Measurements from ENCODE around the gene ITSN2. TPM values are rescaled to one million over a fixed set of nuclear protein-coding genes. Genes with fewer than 3 reads are reported as not detected.

The ITSN2 gene
- total and polyA plus RNA-seq, 2 of the 8 experiments (the other 6 are each of a cell fraction or from before 2014, with no cell fraction given) = 9.3 to 17.0 TPM

DNA sequence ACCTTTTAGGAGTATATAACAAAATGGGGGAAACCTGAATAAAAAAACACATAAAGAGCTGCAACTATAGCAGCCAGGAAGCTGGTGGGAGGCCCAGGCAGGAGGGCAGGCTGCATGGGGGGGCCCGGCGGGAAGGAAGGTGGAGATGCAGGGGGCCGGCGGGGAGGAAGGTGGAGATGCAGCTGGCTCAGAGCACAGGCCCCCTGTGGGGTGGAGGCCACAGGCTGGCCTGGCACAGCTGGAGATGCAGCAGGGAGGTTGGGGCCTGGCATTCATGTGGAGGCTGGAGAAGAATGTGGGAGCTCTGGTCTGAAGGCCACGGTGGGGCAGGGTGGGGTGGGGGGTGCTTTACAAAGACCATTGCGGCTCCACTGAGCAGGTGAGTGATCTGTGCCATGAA, 154.1 kb downstream of the ITSN2 start (continued):
- TF ChIP-seq KDM1A (IDR thresholded peaks at IDR 0.05; ENCODE audit: borderline replicate concordance, low read length) = no peak
- TF ChIP-seq MAFK (IDR thresholded peaks at IDR 0.05; ENCODE audit: low read depth, low read length) = no peak
- TF ChIP-seq CREB1 (IDR thresholded peaks at IDR 0.05) = no peak
- no peak for TF ChIP-seq SIX5 (IDR thresholded peaks at IDR 0.05; ENCODE audit: low read depth, low read length)
- no peak for TF ChIP-seq CBX5 (IDR thresholded peaks at IDR 0.05; ENCODE audit: low read depth, low read length)
- no peak for TF ChIP-seq TAF7 (optimal IDR thresholded peaks at IDR 0.05; ENCODE audit: borderline replicate concordance, low read depth, low read length)
- TF ChIP-seq, protein P1, sequence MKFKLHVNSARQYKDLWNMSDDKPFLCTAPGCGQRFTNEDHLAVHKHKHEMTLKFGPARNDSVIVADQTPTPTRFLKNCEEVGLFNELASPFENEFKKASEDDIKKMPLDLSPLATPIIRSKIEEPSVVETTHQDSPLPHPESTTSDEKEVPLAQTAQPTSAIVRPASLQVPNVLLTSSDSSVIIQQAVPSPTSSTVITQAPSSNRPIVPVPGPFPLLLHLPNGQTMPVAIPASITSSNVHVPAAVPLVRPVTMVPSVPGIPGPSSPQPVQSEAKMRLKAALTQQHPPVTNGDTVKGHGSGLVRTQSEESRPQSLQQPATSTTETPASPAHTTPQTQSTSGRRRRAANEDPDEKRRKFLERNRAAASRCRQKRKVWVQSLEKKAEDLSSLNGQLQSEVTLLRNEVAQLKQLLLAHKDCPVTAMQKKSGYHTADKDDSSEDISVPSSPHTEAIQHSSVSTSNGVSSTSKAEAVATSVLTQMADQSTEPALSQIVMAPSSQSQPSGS (IDR thresholded peaks at IDR 0.05; ENCODE audit: low read length) = no peak

Data from H1 (cell line).